HL-60 (cell line): Measurements from ENCODE around the gene PDZD4.

Experiments used
- GABPA ChIP-seq: IDR thresholded peaks from 2 replicates; pipeline ENCODE4 v1.6.1; 2012; ENCODE audit warnings: low read depth
- POLR2AphosphoS5 ChIP-seq: IDR thresholded peaks from 2 replicates; pipeline ENCODE4 v1.6.1; 2012; ENCODE audit warnings: low read depth
- TF ChIP-seq, protein P1 (sequence below): IDR thresholded peaks from one replicate; pipeline ENCODE4 v1.5.1; 2011; ENCODE audit warnings: low read length, control low read depth, inconsistent platforms; ENCODE audit not compliant: insufficient read depth
- TF ChIP-seq, protein P2 (sequence below): IDR thresholded peaks from 2 replicates; pipeline ENCODE4 v1.6.1; 2012; ENCODE audit warnings: low read depth; ENCODE audit not compliant: insufficient replicate concordance

GRCh38 chrX:153778181-153778580 lies 52.2 kb downstream of the PDZD4 start:
- TF ChIP-seq, protein P1, sequence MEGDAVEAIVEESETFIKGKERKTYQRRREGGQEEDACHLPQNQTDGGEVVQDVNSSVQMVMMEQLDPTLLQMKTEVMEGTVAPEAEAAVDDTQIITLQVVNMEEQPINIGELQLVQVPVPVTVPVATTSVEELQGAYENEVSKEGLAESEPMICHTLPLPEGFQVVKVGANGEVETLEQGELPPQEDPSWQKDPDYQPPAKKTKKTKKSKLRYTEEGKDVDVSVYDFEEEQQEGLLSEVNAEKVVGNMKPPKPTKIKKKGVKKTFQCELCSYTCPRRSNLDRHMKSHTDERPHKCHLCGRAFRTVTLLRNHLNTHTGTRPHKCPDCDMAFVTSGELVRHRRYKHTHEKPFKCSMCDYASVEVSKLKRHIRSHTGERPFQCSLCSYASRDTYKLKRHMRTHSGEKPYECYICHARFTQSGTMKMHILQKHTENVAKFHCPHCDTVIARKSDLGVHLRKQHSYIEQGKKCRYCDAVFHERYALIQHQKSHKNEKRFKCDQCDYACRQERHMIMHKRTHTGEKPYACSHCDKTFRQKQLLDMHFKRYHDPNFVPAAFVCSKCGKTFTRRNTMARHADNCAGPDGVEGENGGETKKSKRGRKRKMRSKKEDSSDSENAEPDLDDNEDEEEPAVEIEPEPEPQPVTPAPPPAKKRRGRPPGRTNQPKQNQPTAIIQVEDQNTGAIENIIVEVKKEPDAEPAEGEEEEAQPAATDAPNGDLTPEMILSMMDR = no peak
- TF ChIP-seq GABPA = no peak
- TF ChIP-seq POLR2AphosphoS5 = no peak
- TF ChIP-seq, protein P2, sequence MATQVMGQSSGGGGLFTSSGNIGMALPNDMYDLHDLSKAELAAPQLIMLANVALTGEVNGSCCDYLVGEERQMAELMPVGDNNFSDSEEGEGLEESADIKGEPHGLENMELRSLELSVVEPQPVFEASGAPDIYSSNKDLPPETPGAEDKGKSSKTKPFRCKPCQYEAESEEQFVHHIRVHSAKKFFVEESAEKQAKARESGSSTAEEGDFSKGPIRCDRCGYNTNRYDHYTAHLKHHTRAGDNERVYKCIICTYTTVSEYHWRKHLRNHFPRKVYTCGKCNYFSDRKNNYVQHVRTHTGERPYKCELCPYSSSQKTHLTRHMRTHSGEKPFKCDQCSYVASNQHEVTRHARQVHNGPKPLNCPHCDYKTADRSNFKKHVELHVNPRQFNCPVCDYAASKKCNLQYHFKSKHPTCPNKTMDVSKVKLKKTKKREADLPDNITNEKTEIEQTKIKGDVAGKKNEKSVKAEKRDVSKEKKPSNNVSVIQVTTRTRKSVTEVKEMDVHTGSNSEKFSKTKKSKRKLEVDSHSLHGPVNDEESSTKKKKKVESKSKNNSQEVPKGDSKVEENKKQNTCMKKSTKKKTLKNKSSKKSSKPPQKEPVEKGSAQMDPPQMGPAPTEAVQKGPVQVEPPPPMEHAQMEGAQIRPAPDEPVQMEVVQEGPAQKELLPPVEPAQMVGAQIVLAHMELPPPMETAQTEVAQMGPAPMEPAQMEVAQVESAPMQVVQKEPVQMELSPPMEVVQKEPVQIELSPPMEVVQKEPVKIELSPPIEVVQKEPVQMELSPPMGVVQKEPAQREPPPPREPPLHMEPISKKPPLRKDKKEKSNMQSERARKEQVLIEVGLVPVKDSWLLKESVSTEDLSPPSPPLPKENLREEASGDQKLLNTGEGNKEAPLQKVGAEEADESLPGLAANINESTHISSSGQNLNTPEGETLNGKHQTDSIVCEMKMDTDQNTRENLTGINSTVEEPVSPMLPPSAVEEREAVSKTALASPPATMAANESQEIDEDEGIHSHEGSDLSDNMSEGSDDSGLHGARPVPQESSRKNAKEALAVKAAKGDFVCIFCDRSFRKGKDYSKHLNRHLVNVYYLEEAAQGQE = no peak
